Bronchial epithelial cell (primary cell): Measurements from ENCODE around the gene OR4D1. TPM values are rescaled to one million over a fixed set of nuclear protein-coding genes. Genes with fewer than 3 reads are reported as not detected.

Experiments used
- DNase-seq: peaks from one replicate; pipeline ENCODE4 v3.0.0-alpha.2; 2010; ENCODE audit warnings: low read depth
- FAIRE-seq: peaks from 2 replicates; lab custom pipeline; 2011; peaks lifted over from hg19 to GRCh38; lab: Jason Lieb, UNC
- H3K27me3 ChIP-seq: 2 replicates; pipeline ENCODE4 v1.5.1; 2011; ENCODE audit warnings: low read length; ENCODE audit not compliant: control insufficient read depth, insufficient read depth
- H3K36me3 ChIP-seq: 2 replicates; pipeline ENCODE4 v1.5.1; 2011; ENCODE audit warnings: low read length; ENCODE audit not compliant: control insufficient read depth, insufficient read depth
- H3K4me3 ChIP-seq: 2 replicates; pipeline ENCODE4 v1.5.1; 2011; ENCODE audit warnings: mild to moderate bottlenecking, low read depth, low read length, control low read depth
- CTCF ChIP-seq: IDR thresholded peaks from 2 replicates; pipeline ENCODE4 v1.5.1; 2011; ENCODE audit warnings: mild to moderate bottlenecking, moderate library complexity, low read length, control low read depth, inconsistent platforms; ENCODE audit not compliant: insufficient read depth, severe bottlenecking
- total RNA-seq: library from RNA; depleted of rRNA; stranded (reverse); fragments of >200 nt; gene quantifications from 2 replicates; pipeline ENCODE4 v1.2.1, GENCODE V29; 2014

The OR4D1 gene
- total RNA-seq, 1 donor from 2014 or later, result not detected

DNA sequence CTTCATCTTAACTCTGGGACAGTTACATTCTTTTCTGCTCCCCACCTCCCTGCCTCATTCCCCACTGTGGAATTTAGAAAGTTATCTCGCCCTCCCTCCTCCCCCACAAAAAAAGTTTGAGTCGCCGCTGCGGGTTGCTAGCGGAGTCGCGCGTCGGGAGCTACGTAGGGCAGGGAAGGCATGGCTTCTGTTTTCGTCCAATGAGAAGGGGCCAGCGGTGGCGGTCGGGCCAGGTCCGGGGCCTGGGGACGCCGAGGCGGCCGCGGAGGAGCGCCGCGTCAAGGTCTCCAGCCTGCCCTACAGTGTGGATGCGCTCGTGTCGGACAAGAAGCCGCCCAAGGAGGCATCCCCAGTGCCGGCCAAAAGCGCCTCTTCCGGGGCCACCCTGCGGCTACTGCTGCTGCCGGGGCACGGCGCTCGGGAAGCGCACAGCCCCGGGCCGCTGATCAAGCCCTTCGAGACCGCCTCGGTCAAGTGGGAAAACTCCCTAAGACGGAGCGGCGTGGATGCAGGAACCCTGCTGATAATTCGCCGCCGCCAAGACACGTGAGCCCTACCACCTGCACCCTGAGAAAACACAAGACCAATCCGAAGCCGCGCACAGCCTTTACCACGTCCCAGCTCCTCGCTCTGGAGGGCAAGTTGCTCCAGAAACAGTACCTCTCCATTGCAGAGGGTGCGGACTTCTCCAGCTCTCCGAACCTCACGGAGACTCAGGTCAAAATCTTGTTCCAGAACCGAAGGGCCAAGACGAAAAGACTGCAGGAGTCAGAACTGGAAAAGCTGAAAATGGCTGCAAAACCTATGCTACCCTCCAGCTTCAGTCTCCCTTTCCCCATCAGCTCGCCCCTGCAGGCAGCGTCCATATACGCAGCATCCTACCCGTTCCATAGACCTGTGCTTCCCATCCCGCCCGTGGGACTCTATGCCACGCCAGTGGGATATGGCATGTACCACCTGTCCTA, 8.9 kb downstream of the OR4D1 start:
- TF ChIP-seq CTCF, result no peak
- no peak for DNase-seq
- H3K27me3 ChIP-seq, result peaks cover 16% of the 10 kb centered on the region
- H3K36me3 ChIP-seq, result no peaks in the 10 kb centered on the region
- no peak for FAIRE-seq
- peak overlapping the region; percentile 4 for H3K4me3 ChIP-seq

DNA sequence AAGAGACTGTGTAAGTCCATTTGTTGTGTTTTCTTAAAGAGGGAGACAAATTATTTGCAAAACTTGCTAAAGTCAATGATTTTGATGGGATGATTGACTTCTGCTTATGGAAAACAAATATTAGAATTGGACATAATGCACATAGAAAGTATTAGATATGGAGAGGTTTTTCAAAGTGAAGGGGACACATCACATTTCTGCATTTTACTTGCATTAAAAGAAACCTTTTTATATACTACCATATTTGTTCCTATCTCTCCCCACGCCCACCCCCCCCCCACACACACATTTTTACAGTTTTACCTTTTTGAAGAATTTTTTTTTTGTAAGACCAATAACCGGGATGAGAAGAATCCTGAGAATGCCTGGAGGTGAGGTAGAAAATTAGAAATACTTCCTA, 10.0 kb downstream of the OR4D1 start:
- no peaks in the 10 kb centered on the region for H3K36me3 ChIP-seq
- H3K27me3 ChIP-seq, result peaks cover 16% of the 10 kb centered on the region
- no peak for TF ChIP-seq CTCF
- FAIRE-seq (no peak), DNase-seq (no peak)
- no peak overlapping the region for H3K4me3 ChIP-seq

DNA sequence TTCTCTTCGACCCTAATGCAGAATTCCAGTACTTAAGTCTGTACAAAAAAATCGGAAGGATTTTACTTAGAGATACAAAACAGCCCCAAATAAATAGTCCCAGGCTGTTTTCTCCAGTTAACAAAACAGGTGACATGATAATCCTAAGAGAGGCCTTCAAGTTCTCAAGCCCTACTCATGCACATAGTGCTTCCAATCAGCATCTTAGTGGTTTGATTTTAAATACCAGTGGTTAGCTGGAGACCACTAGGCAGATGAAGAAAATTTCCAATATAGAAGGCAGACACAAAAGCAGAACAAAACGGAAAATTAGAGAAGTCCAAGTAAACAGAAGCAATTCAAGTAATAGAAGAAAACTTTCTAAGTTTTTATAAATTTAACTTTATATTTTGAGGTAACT, 13.4 kb downstream of the OR4D1 start:
- no peak for TF ChIP-seq CTCF
- Histone ChIP-seq H3K27me3 (peaks cover 14% of the 10 kb centered on the region), H3K36me3 (no peaks in the 10 kb centered on the region), H3K4me3 (no peak overlapping the region)
- no peak for DNase-seq
- no peak for FAIRE-seq

DNA sequence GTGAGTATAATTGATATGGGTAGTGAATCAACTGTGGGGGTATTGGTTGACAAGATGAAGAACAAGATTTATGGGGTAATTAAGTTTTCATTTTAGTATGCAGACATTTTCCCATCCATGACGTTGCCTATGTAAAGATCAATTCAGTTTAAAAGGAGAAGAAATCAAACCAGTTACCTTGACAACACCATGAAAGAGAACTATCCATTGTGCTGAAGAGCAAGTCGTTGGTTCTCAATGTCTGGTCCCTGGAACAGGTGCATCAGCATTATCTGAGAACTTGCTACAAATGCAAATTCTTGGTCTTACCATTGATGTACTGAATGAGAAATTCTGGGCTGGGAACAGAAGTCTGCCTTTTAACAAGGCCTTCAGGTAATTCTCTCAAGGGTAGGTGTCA, 17.8 kb downstream of the OR4D1 start:
- Histone ChIP-seq H3K27me3 (peaks cover 2% of the 10 kb centered on the region), H3K36me3 (no peaks in the 10 kb centered on the region), H3K4me3 (no peak overlapping the region)
- no peak for DNase-seq
- no peak for TF ChIP-seq CTCF
- no peak for FAIRE-seq

- FAIRE-seq (peak; percentile 68), DNase-seq (no peak)
- Histone ChIP-seq H3K27me3 (peaks cover 2% of the 10 kb centered on the region), H3K36me3 (no peaks in the 10 kb centered on the region), H3K4me3 (no peak within 1 kb of the TSS)
- no peak for TF ChIP-seq CTCF
Measured at GRCh38 chr17:58166682-58167081, 18.5 kb downstream of the OR4D1 start, which contains the start of gene OR4D2. TSS of gene OR4D2 (plus strand) at chr17:58166982. CDS start at chr17:58169656, 2,674 bp downstream.
